ENCODE results near the gene CPNE5. TPM values are rescaled to one million over a fixed set of nuclear protein-coding genes. Genes with fewer than 3 reads are reported as not detected.

Gene CPNE5
- total RNA-seq, 1 experiment from 2014 or later = not detected

DNA sequence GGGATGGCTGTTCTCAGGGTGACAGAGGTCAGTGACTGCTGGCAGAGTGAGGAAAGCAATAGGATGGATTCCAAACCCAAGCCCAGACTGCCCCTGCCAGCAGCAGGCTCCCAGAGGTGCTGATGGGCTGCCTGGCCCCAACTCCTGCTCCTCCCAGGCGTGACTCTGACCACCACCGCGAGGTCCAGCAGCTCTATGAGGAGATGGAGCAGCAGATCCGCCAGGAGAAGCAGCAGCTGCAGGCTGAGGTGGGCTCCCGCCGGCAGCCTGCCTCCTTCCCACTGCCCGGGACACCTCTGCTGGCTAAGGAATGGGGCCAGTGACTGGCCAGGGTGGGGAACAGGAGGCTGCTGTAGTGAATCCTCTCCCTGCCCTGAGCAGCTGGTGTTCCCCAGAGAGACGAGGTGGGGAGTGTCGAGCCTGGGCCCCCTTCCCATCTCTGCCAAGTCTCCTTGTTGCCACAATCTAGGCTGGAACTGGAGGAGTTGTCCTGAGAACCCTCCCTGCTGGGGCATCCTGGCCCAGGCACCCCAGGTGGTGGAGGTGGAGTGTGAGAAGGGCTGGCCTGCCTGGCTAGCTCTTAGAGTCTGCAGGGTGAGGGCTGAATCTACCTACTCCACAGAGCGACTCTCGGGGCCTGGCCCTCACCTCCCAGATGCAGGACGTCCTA, 121.2 kb downstream of the CPNE5 start:
- Histone ChIP-seq H2AFZ (ENCODE audit: low read length) (no peak overlapping the region), H3K27ac (ENCODE audit: low read length) (no peak overlapping the region), H4K20me1 (ENCODE audit: low read length) (no peaks in the 10 kb centered on the region), H3K9ac (ENCODE audit: low read length) (no peak overlapping the region), H3K36me3 (ENCODE audit: low read depth, low read length) (no peaks in the 10 kb centered on the region), H3K79me2 (ENCODE audit: low read length) (no peaks in the 10 kb centered on the region), H3K4me3 (ENCODE audit: low read length) (no peak overlapping the region), H3K27me3 (ENCODE audit: low read length) (no peaks in the 10 kb centered on the region), H3F3A (ENCODE audit: low read length, unreplicated experiment) (no peaks in the 10 kb centered on the region), H3K4me2 (ENCODE audit: low read length) (no peak overlapping the region), H3K9me2 (replicated peaks; ENCODE audit: low read length) (no peaks in the 10 kb centered on the region), H3K9me3 (ENCODE audit: low read length) (no peaks in the 10 kb centered on the region), H3K4me1 (ENCODE audit: insufficient read depth, low read length) (no peaks in the 10 kb centered on the region)
- BruUV-seq (replicated peaks) = no TSS peak
- ATAC-seq = no peak
- TF ChIP-seq EZH2phosphoT487 (IDR thresholded peaks at IDR 0.05; ENCODE audit: borderline replicate concordance, low read length) (no peak), EZH2 (IDR thresholded peaks at IDR 0.05; ENCODE audit: low read length, unreplicated experiment) (no peak)
- TF ChIP-seq, protein P1, sequence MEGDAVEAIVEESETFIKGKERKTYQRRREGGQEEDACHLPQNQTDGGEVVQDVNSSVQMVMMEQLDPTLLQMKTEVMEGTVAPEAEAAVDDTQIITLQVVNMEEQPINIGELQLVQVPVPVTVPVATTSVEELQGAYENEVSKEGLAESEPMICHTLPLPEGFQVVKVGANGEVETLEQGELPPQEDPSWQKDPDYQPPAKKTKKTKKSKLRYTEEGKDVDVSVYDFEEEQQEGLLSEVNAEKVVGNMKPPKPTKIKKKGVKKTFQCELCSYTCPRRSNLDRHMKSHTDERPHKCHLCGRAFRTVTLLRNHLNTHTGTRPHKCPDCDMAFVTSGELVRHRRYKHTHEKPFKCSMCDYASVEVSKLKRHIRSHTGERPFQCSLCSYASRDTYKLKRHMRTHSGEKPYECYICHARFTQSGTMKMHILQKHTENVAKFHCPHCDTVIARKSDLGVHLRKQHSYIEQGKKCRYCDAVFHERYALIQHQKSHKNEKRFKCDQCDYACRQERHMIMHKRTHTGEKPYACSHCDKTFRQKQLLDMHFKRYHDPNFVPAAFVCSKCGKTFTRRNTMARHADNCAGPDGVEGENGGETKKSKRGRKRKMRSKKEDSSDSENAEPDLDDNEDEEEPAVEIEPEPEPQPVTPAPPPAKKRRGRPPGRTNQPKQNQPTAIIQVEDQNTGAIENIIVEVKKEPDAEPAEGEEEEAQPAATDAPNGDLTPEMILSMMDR (conservative IDR thresholded peaks at IDR 0.05; ENCODE audit: low read depth, low read length) = no peak
- DNase-seq = no peak
- intact Hi-C loops (cut with micrococcal nuclease) = no loop called here
- ChIA-PET CTCF (no interaction called here), POLR2A (ENCODE audit: unreplicated experiment) (no interaction called here)

DNA sequence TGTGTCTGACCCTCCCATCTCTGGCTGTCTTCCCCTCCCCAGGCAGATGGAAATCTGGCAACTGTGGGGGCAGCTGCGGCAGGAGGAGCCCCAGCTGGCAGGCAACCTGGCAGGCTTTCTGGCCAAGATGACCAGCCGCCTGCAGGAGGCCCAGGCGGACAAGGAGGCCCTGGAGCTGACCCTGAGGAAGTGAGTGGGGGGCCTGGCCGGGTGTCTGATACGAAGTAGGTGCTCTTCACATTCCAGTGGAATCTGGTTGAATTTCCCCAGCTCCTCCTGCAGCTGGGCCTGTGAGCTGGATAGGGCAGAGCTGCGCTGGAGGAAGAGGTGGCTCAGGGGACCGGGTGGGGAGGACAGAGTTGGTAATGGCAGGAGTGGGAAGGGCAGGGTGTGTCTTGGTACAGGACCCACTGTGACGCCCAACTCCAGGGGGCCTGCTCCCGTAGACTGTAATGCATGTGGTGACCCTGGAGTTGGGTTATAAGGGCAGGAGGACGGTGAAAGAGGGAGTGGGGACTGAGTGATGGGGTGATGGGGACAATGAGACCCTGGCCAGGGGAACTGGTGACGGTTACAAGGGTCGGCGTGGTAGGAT, 121.9 kb downstream of the CPNE5 start:
- Histone ChIP-seq H3K4me3 (ENCODE audit: low read length) (no peak overlapping the region), H3K36me3 (ENCODE audit: low read depth, low read length) (no peaks in the 10 kb centered on the region), H2AFZ (ENCODE audit: low read length) (no peak overlapping the region), H3K9me2 (replicated peaks; ENCODE audit: low read length) (no peaks in the 10 kb centered on the region), H3K9me3 (ENCODE audit: low read length) (no peaks in the 10 kb centered on the region), H3F3A (ENCODE audit: low read length, unreplicated experiment) (no peaks in the 10 kb centered on the region), H3K9ac (ENCODE audit: low read length) (no peak overlapping the region), H4K20me1 (ENCODE audit: low read length) (no peaks in the 10 kb centered on the region), H3K27me3 (ENCODE audit: low read length) (no peaks in the 10 kb centered on the region), H3K4me1 (ENCODE audit: insufficient read depth, low read length) (no peaks in the 10 kb centered on the region), H3K79me2 (ENCODE audit: low read length) (no peaks in the 10 kb centered on the region), H3K4me2 (ENCODE audit: low read length) (no peak overlapping the region), H3K27ac (ENCODE audit: low read length) (no peak overlapping the region)
- intact Hi-C loops (cut with micrococcal nuclease) = no loop called here
- POLR2A ChIA-PET (ENCODE audit: unreplicated experiment) = no interaction called here
- BruUV-seq (replicated peaks) = no TSS peak
- CTCF ChIA-PET = no interaction called here
- ATAC-seq (no peak), DNase-seq (no peak)
- TF ChIP-seq EZH2phosphoT487 (IDR thresholded peaks at IDR 0.05; ENCODE audit: borderline replicate concordance, low read length) (no peak), EZH2 (IDR thresholded peaks at IDR 0.05; ENCODE audit: low read length, unreplicated experiment) (no peak)
- TF ChIP-seq, protein P1 (conservative IDR thresholded peaks at IDR 0.05; ENCODE audit: low read depth, low read length) = no peak

GRCh38 chr6:36716476-36717093, 122.7 kb downstream of the CPNE5 start:
- ATAC-seq = no peak
- CTCF ChIA-PET = no interaction called here
- no TSS peak for BruUV-seq (replicated peaks)

More at GRCh38 chr6:36716476-36717093, 122.7 kb downstream of the CPNE5 start:
- no peaks in the 10 kb centered on the region for H3K27me3 ChIP-seq (ENCODE audit: low read length)
- no peak overlapping the region for H2AFZ ChIP-seq (ENCODE audit: low read length)
- no peaks in the 10 kb centered on the region for H3K79me2 ChIP-seq (ENCODE audit: low read length)
- H3K4me2 ChIP-seq (ENCODE audit: low read length) = no peak overlapping the region
- no peaks in the 10 kb centered on the region for H3K9me3 ChIP-seq (ENCODE audit: low read length)
- POLR2A ChIA-PET (ENCODE audit: unreplicated experiment) = no interaction called here
- intact Hi-C loops (cut with micrococcal nuclease) = no loop called here
- no peaks in the 10 kb centered on the region for H3K4me1 ChIP-seq (ENCODE audit: insufficient read depth, low read length)
- no peak overlapping the region for H3K4me3 ChIP-seq (ENCODE audit: low read length)
- no peak overlapping the region for H3K9ac ChIP-seq (ENCODE audit: low read length)
- H3K27ac ChIP-seq (ENCODE audit: low read length) = no peak overlapping the region
- no peaks in the 10 kb centered on the region for H3K36me3 ChIP-seq (ENCODE audit: low read depth, low read length)
- no peak for TF ChIP-seq EZH2phosphoT487 (IDR thresholded peaks at IDR 0.05; ENCODE audit: borderline replicate concordance, low read length)
- TF ChIP-seq EZH2 (IDR thresholded peaks at IDR 0.05; ENCODE audit: low read length, unreplicated experiment) = no peak
- TF ChIP-seq, protein P1 (conservative IDR thresholded peaks at IDR 0.05; ENCODE audit: low read depth, low read length) = no peak
- H3F3A ChIP-seq (ENCODE audit: low read length, unreplicated experiment) = no peaks in the 10 kb centered on the region
- no peaks in the 10 kb centered on the region for H3K9me2 ChIP-seq (replicated peaks; ENCODE audit: low read length)
- no peak for DNase-seq
- no peaks in the 10 kb centered on the region for H4K20me1 ChIP-seq (ENCODE audit: low read length)
